HG02870 (cell line): ENCODE data around the gene PROCA1.
A peak's percentile ranks its signal among the peaks of the same experiment; 100 is the strongest.

Source experiments
- ATAC-seq: cut with Tn5 transposase; IDR thresholded peaks from one replicate; pipeline ENCODE4 v1.9.1; 2021; ENCODE audit warnings: mild to moderate bottlenecking, moderate library complexity; ENCODE audit not compliant: unreplicated experiment

Gene PROCA1

DNA sequence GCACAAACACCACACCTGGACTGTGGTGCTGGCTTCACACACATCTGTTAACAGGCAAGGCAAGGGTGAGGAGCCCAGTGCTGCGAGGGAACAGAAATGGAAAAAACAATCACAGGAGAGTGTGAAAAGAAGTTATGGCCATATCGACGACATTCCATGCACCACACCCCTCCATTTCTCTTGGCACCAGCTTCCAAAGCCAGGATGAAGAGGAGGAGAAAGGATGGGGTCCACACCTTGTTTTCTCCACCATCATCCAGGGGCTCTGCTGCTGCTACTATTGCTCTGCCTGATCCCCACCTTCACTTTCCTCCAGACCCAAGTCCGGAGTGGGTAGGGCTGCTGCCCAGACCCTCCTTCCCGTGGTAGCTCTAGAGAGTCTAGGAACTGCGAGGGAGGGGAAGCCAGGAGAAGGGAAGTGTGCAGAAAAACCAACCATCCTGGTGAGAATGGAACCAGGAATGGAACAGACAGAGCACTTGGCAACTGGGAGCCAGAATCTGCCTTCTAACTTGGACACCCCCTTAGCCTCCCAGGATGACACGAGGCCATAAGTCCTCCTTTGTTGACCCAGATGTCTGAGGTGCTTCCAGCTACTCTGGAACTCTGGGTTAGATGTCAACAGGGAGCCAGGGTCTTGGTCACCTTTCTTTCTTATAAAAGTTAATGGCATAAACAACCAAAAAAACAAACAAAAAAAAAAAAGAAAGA lies 1.2 kb upstream of the PROCA1 start:
- ATAC-seq, result no peak

DNA sequence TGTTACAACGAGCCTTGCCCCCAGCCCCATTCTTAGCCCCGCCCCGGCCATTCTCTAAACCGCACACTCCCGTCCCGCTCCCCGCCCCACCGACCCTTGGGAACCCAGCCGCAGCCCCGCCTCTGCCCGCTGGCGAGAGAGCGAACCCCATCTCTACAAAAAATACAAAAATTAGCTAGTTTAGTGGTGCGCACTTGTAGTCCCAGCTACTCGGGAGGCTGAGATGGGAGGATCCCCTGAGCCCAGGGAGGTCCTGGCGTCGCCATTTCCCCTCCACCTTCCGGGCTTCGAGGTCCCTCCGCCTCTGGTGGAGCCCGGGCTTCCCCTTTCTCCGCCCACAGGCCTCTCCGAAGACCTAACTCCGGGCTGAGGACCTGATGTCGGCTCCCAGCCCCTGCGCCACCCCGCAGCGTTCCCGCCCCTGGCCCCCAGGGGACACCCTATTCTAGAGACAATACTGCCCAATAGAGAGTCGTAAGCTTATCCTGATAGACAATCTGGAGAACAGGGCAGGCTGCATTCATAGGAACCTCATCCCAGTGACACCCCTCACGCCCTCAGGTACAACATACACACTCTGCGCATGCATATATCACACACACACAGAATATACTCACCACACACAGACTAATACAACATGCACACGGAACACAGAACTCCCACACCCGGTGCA lies 480 bp upstream of the PROCA1 start:
- no peak for ATAC-seq

DNA sequence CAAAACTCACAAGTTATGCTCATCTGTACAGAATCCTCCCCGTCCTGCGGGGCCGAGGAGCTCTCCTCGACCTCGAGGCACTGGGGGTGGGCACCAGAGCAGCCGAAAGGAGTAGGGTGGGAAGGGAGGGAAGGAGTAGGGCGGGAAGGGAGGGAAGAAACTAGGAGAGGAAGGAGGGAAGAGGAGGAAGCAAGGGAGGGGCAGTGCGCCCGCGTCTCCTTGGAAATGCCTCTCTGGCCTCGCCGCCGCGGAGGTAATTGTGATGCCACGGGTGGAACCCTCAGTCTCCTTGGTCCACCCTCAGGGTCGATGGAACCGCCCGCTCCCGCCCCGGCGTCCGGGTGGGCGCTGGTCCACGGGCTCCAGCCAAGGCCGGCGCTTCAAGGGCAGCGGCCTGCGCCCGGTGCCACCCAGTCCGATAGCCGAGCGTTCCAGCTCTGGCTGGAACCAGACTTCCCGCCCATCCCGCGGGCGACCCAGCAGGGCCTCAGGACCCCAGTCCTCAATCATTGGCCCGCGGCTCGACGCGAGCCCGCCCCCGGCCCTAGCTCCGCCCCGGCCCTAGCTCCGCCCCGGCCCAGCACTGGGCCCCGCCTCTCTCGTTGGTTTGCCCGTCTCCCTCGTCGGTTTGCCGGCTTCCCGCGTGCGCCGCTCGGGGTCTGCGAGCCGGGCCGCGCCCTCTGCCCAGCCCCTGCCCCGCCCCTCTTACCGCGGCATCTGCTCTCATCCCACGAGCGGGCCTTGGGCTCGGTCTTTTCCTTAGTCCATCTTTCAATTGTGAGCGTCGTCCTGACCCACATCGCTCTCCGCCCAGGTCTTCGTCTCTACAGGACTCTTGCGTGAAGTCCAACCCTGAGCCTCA lies 596 bp downstream of the PROCA1 start:
- peak; percentile 74 for ATAC-seq

DNA sequence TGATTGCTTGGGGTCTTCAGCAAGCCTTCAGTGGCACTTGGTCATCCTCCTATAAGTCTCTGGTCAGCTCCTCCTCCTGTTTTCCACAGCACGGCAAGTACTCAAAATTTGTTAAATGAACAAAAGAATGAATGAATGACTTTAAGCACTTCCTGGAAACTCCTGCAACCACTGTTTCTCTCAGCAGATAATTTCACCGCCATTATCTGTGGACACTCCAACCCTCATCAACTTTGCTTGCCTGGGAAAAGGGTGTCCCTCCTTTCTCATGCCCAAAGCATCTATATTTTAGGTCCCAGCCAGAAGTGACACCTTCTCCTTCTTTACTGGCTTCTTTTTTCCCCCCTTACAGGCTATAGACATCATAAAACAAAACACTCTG lies 4.4 kb downstream of the PROCA1 start:
- no peak for ATAC-seq

DNA sequence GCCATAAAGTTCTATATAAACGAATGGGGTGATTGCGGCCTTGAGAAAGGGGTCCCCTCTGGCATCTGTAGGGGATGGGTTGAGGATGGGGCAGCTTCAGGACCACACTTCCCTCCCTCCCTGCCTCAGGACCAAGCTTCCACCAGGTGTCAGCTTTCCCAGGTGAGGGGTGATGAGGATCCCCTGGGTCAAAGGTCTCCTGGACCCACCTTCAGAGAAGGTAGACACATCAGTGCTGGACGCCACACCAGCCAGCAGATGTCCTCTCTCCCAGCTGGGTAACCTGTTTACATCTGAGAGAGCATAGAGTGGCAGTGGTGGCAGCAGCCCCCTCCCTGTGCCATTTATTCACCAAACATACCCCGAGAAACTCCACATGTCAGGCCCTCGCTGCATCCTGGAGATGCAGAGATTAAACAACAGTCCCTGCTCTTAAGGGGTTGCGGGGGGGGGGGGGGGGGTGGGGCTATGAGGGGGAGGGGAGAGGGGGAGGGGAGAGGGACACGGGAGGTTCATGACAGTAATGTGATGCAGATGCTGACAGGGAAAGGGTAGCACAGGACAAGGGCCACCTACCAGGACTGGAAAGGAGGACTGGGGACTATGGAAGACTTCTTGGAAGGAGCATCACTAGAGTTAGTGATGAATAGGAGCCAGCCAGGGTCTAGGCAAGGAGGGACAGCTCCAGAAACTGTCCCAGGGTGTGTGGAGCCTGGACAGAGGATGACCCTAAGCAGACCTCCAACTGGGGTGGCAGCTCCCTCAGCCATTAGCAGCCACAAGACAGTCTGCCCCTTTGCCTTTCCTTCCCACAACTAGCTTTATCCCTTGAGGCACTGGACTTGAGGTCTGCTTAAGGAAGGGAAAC lies 5.0 kb downstream of the PROCA1 start:
- ATAC-seq, result no peak

DNA sequence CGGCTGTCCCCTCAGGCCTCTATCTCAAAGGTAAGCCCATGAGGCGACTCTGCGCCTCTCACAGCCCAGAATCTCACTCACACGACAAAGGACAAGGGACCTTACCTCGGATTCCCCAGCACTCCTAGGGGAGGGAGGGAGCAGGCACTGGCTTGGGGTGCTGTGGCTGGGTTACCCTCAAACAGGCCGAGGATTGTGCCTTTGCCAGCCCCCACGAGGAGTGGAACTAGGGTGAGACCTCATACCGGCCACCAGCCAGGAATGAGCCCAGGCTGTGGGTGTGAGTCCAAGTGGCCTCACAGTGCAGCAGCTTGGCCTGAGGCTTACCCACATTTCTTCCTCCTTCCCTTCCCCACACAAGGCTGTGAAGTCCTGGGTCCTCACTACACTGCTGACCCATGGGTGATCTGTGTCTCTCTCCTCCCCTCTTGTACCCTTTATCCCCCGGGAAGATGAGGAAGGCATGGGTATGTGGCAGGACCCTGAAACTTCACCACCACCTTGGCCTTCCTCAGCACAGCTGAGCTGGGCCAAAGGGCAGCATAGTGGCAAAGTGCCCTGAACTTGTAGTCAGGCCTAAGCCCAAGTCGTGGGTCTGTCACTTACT lies 5.9 kb downstream of the PROCA1 start:
- ATAC-seq, result no peak

DNA sequence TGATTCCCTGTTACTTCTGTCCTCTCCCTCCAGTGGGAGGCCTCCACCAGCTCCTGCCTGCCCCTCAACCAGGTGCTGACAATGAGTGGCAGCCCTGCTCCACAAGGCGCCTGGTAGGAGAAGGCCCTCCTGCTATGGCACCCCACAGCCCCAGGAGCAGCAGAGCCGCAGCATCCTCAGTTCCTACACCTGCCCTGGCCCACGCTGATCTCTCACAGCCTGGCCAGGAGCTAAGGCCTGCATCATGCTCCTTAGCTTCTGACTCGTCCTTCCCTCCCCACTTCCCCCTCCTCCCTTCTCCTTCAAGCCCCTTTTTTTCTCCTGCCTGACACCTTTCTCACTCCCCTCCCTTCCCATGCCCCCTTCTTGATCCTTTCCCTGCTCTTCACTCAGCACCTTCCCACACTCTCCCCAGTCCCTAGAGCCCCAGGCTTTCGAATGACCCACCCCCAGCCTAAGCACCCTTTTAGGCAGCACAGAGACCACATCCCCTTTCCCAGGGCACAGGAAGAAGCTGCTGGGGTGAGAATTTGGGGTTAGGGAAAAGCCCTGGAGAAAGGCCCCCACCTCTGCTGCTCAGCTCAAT lies 6.5 kb downstream of the PROCA1 start:
- no peak for ATAC-seq

DNA sequence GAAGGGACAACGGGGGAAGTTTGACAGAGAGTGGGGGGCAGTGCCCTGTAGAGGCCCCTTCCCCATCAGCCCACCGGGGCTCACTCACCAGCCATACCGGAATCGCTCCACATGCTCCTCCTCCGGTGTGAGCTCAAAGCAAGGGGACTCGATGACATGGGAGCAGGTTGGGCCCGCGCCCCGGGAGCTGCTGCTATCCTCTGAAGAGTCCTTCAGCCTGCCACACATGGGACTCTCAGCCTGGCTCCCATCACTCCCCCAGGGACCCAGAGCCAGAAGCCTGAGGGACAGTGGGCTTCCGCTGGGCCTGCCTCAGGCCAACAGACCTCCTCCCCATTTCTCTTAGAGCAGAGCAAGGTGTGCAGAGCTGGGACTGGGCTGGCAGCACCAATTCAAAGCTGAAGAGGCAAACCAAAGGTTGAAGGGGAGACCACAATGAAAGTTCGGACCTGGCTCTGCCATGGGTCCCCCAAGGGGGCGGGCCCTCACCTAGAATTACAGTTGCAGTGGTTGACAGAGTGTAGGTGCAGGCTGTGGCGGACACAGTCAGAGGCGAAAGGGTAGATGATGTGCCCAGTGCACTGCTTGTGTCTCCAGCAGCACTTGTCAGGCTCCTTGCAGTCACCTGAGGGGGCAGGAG lies 7.3 kb downstream of the PROCA1 start:
- no peak for ATAC-seq

DNA sequence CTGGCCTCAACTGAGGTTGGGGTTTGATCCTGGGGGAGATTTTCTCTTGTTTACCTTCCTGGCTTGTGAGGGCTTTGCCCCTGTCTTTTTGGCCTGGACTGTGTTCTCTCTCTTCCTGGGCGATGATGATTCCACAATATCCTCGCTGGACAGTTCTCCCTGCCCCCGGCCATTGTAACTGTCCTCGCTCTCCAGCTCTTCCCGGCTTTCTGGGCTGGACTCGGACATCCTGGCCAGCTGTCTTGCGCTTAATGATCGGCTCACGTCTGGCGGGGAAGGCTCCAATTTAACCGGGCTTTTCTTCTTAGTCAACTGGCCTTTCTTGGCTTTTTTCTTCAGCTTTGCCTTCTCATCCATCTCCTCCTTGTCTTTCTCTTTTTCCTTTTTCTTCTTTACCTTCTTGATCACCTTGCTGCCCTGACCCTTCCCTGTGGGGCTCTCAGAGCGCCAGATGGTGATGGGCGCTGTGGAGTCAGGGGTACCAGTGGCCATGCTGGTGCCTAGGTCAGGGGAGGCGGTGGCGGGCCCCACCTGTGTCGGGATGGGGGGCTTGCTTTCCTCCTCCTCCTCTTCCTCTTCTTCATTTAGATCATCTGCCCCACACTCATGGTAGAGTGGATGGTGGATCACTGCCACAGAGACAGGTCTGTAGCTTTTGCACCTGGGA lies 8.0 kb downstream of the PROCA1 start:
- ATAC-seq, result no peak

DNA sequence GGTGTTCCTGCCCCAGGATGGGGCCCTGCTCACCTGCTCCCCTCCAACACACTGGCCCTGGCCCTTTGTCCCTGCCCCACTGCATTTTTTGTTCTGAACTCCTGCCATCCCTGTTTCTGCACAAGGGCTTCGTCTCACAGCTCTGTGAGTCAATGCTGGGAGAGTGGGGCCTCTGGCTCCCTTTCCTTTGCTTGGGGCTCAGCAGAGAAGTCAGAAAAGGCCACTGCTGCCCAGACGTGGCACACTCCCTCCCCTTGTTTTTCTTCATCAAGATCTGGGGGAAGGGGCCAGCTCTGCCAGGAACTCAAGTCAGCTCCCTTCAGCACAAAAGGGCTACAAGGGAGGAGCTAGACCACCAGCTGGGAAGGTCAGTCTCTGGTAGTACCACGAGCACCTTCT lies 8.9 kb downstream of the PROCA1 start:
- ATAC-seq, result no peak

DNA sequence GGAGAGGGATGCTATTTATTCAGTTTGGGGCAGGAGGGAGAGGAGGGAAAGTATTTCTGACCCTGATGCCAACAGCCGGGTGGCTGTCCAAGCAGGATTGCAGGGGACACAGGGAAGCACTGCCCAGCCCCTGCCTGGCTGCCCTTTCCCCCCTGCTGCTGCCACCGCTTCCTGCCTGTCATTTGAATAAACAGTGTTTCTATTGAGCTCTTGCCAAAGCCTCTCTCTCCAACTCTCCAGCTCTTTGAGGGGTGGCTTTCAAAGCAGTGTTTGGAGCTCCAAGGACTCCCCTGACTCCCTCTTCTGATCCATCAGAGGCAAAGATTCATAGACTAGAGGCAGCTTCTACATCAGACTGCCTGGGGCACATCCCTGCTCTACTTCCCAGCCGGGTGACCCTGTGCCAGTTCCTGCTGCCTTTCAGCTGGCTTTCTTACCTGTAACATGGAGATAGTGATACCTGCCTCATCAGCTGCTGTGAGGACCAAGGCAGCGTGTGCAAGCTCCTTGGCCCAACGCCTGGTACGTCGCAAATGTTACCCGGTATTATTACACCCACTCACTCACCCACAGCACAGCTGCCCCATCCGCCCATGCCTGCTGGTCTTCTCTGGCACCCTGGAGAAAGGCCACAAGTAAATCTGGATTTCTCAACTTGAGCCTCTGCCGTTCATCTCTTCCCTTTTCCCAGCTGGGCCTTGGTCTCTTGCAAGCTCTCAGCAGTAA lies 9.5 kb downstream of the PROCA1 start:
- ATAC-seq, result no peak

DNA sequence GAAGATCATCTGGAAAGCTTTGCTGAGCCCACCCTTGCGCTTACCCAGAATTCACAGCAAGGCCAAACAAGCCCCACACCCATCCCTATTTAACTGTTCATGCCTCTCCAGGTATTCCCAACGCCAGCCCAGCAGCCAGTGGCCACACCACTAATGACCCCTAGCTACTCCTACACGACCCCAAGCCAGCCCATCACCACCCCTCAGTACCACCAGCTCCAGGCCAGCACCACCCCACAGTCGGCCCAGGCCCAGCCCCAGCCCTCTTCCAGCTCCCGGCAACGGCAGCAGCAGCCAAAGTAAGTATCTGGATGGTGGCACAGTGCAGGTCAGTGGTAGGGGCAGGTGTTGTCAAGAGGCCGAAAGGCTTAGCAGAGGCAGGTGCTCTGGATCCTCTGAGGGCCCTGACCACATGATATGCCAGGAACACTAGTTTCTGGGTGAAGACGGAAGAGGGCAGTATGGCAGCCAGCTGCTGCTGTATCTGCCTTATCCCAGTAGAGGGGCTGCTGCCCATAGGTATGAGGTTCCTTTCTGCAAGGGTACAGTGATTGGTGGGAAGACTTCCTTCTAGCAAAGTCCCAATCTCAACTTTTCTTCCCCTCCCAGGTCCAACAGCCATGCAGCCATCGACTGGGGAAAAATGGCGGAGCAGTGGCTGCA lies 10.7 kb downstream of the PROCA1 start:
- ATAC-seq, result no peak

DNA sequence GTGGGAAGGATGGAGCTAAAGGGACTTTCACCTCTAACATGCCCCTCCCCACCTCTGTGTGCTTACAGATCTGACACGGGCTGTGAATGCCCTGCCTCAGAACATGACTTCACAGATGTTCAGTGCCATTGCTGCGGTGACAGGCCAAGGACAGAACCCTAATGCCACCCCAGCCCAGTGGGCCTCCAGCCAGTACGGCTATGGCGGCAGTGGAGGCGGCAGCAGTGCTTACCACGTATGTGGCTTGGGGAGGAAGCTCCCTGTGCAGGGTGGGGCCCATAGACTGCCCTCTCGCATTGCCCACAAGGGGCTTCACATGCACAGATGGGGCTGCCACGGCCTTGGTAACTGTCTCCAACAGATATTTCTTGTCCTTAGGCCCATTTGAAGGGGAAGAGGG lies 11.4 kb downstream of the PROCA1 start:
- no peak for ATAC-seq

DNA sequence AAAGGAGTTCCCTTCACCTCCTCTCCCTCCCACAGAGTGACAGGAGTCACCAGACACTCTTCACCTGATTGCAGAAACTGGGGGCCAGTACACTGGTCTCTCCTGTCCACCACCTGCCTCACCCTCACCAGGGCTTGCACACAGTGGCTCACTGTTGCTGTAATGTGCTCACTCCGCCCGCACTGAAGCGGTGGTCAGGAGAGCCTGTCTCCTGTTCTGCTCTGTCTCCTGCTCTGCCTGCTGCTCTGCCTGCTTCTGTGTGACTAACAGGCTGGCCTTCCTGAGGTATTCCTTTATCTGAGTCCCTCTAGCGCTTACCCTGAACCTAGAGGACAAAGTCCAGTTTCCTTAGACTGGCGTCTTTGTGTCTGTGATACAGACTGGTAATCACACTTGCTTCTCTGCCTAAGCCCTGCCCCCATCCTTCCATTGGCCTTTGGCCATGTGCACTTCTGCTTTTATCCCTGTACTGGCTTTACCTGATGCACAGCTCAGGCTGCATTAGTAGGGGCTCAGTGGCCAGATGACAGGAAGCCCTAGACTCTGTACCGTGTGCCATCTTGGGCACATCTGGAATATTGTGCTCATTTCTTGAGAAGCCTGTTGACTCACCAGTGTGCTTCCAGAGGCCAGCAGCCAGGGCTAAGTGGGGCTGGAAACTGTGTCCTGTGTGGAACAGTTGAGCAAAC lies 13.3 kb downstream of the PROCA1 start:
- ATAC-seq, result no peak

DNA sequence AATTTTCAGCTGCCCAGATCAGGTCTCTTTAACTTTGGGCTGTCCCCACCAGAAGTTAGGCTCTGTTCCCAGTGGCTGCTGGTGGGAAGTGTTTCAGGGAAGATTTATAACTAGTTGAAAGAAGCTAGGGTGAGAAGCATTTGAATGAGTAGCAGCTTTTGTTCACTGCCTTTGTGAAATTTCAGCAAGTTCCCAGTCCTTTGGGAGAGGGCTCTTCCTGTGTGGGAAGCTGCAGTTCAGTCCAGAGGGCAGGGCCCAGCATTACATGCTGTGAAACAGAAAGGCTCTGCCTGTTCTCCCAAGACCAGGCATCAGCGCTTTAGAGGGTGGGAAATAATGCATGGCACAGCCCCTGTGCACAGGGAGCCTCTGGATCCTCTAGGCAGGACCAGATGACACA lies 17.8 kb downstream of the PROCA1 start:
- ATAC-seq, result no peak

DNA sequence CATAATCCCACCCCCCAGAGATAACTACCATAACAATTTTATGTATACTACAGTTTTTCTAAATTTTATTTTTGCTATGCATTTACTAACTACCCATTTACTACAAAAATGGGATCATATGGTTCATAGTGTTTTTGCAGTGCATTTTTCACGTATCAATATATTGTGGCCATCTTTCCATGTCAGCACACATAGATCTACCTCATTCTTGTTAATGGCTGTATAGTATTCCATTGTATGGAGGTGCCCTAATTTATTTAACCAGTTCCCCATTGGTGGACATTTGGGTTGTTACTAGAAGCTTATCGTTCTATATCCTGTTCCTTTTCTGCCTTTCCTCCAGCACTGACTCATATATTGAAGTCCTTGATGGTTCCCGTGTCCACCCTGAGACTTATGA lies 22.7 kb downstream of the PROCA1 start:
- no peak for ATAC-seq

DNA sequence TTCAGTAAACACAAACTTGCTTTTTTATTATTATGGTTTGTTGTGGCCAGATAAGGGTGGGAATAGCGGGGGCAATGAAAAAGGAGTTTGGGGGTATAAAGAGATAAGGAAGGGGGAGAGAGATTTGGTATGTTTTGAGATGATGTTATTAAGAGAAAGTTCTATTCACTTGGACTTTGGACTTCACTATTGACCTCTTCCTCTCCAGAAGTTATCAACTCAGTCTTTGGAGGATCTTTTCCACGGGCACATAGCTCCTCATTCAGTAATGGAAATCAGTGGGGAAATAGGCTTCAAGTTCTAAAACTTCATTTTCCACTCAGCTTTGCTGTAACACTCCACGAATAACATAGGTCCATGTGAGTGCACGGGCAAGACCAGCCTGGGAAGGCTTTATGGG lies 23.2 kb downstream of the PROCA1 start:
- ATAC-seq, result no peak
